H1 (cell line): ENCODE data around the gene IL10RA. TPM values are rescaled to one million over a fixed set of nuclear protein-coding genes. Genes with fewer than 3 reads are reported as not detected.

Experiments
- CTCF ChIA-PET: fragments of 300-600 bp; sonication (Branson Sonifier 250); formaldehyde crosslinking; loops from one replicate; lab custom pipeline; 2021; ENCODE audit not compliant: partially characterized antibody; lab: Charles Lee
- POLR2A ChIA-PET: fragments of 300-600 bp; sonication (Branson Sonifier 250); formaldehyde crosslinking; loops from one replicate; lab custom pipeline; 2021; ENCODE audit warnings: inconsistent platforms; ENCODE audit not compliant: partially characterized antibody; lab: Charles Lee
- DNase-seq, 2 experiments: peaks; one replicate each; pipeline versions ENCODE4 v3.0.0 to v3.0.0-alpha.2; 2010 to 2022; ENCODE audit warnings: low spot score in 2 of 2, low read depth in 1 of 2, mixed read lengths in 1 of 2
- FAIRE-seq: peaks from 2 replicates; lab custom pipeline; 2011; peaks lifted over from hg19 to GRCh38; lab: Jason Lieb, UNC
- H2AFZ ChIP-seq: 2 replicates; pipeline ENCODE4 v1.8.1; 2012; ENCODE audit warnings: low read length, inconsistent platforms
- H2AK5ac ChIP-seq: 2 replicates; pipeline ENCODE4 v1.6.1; 2013; ENCODE audit warnings: low read depth, low read length
- H2BK120ac ChIP-seq: replicated peaks from 2 replicates; pipeline ENCODE3; 2013; ENCODE audit warnings: low read depth, low read length, inconsistent platforms
- H2BK12ac ChIP-seq: 2 replicates; pipeline ENCODE4 v1.6.1; 2013; ENCODE audit warnings: low read depth, low read length
- H2BK15ac ChIP-seq: 2 replicates; pipeline ENCODE4 v1.6.1; 2013; ENCODE audit warnings: low read length
- H2BK20ac ChIP-seq: 2 replicates; pipeline ENCODE4 v1.6.1; 2013; ENCODE audit warnings: low read length
- H2BK5ac ChIP-seq: 2 replicates; pipeline ENCODE4 v1.6.1; 2013; ENCODE audit warnings: low read depth, low read length
- H3K14ac ChIP-seq: 2 replicates; pipeline ENCODE4 v1.6.1; 2013; ENCODE audit warnings: inconsistent platforms; ENCODE audit not compliant: insufficient read length
- H3K18ac ChIP-seq: 2 replicates; pipeline ENCODE4 v1.6.1; 2013; ENCODE audit warnings: low read length; ENCODE audit errors: extremely low read depth
- H3K23ac ChIP-seq: 2 replicates; pipeline ENCODE4 v1.6.1; 2013; ENCODE audit warnings: inconsistent platforms; ENCODE audit not compliant: insufficient read length
- H3K23me2 ChIP-seq: 2 replicates; pipeline ENCODE4 v1.6.1; 2013; ENCODE audit warnings: low read depth, low read length
- H3K27ac ChIP-seq: 2 replicates; pipeline ENCODE4 v1.6.1; 2011; ENCODE audit warnings: low read depth, low read length, inconsistent platforms
- H3K27me3 ChIP-seq, 4 experiments: replicated peaks in 1 of 4; 1 replicate in 1 of 4; 2 replicates in 3 of 4; pipeline versions ENCODE4 v1.6.1 to v1.8.1; 2011 to 2013; ENCODE audit warnings: low read length in 3 of 4, mild to moderate bottlenecking in 3 of 4, inconsistent platforms in 2 of 4, mixed read lengths in 2 of 4, moderate library complexity in 1 of 4; ENCODE audit not compliant: control insufficient read depth in 3 of 4, insufficient read depth in 3 of 4; ENCODE audit errors: extremely low read depth in 1 of 4
- H3K36me3 ChIP-seq, 4 experiments: 2 replicates each; pipeline versions ENCODE4 v1.6.1 to v1.8.1; 2011 to 2013; ENCODE audit warnings: mild to moderate bottlenecking in 4 of 4, low read length in 3 of 4, moderate library complexity in 2 of 4, control low read depth in 1 of 4, inconsistent platforms in 1 of 4; ENCODE audit not compliant: insufficient read depth in 4 of 4, control insufficient read depth in 2 of 4
- H3K4ac ChIP-seq: replicated peaks from 2 replicates; pipeline ENCODE3; 2013; ENCODE audit warnings: low read length, low read depth, mixed read lengths, inconsistent platforms; ENCODE audit not compliant: insufficient read length
- H3K4me1 ChIP-seq, 4 experiments: replicated peaks in 1 of 4; 1 replicate in 1 of 4; 2 replicates in 3 of 4; pipeline versions ENCODE4 v1.6.1 to v1.8.1; 2011 to 2013; ENCODE audit warnings: low read length in 3 of 4, inconsistent platforms in 2 of 4, mixed read lengths in 1 of 4; ENCODE audit not compliant: insufficient read depth in 4 of 4, control insufficient read depth in 3 of 4
- H3K4me2 ChIP-seq, 2 experiments: 2 replicates each; pipeline versions ENCODE4 v1.6.1 to v1.8.1; 2011 to 2013; ENCODE audit warnings: low read depth in 2 of 2, low read length in 2 of 2, control low read depth in 1 of 2, inconsistent platforms in 1 of 2, mild to moderate bottlenecking in 1 of 2; ENCODE audit not compliant: insufficient read depth in 1 of 2
- H3K4me3 ChIP-seq, 4 experiments: fragments of 200-600, 300-600 bp in 1 of 4; sonication (generic), shearing (Covaris generic), sonication (Bioruptor Twin) in 1 of 4; 2 replicates each; pipeline versions ENCODE4 v1.5.1 to v1.8.1; 2011 to 2016; ENCODE audit warnings: low read length in 4 of 4, low read depth in 3 of 4, control low read depth in 2 of 4, inconsistent platforms in 2 of 4, mild to moderate bottlenecking in 2 of 4, mixed read lengths in 1 of 4, moderate library complexity in 1 of 4; ENCODE audit not compliant: insufficient read depth in 2 of 4; ENCODE audit errors: extremely low read depth in 1 of 4
- H3K56ac ChIP-seq: replicated peaks from 2 replicates; pipeline ENCODE3; 2013; ENCODE audit warnings: low read depth, mild to moderate bottlenecking, mixed read lengths, low read length, inconsistent platforms; ENCODE audit not compliant: insufficient read length
- H3K79me1 ChIP-seq: 2 replicates; pipeline ENCODE4 v1.6.1; 2013; ENCODE audit warnings: low read depth, low read length, control low read depth
- H3K79me2 ChIP-seq, 2 experiments: 2 replicates each; pipeline versions ENCODE4 v1.6.1 to v1.8.1; 2012 to 2013; ENCODE audit warnings: low read length in 2 of 2, mild to moderate bottlenecking in 2 of 2, inconsistent platforms in 1 of 2; ENCODE audit not compliant: insufficient read depth in 2 of 2, control insufficient read depth in 1 of 2
- H3K9ac ChIP-seq, 4 experiments: replicated peaks in 1 of 4; 1 replicate in 1 of 4; 2 replicates in 3 of 4; pipeline versions ENCODE4 v1.6.1 to v1.8.1; 2011 to 2013; ENCODE audit warnings: low read depth in 3 of 4, low read length in 3 of 4, control low read depth in 2 of 4, mild to moderate bottlenecking in 2 of 4, moderate library complexity in 2 of 4, inconsistent platforms in 1 of 4; ENCODE audit errors: extremely low read depth in 1 of 4
- H3K9me3 ChIP-seq, 2 experiments: 2 replicates each; pipeline versions ENCODE4 v1.6.1 to v1.8.1; 2012 to 2013; ENCODE audit warnings: mild to moderate bottlenecking in 2 of 2, moderate library complexity in 2 of 2, control low read depth in 1 of 2, inconsistent platforms in 1 of 2, low read depth in 1 of 2, low read length in 1 of 2, mixed read lengths in 1 of 2; ENCODE audit not compliant: insufficient read depth in 2 of 2
- H4K20me1 ChIP-seq, 2 experiments: replicated peaks in 1 of 2; 2 replicates each; pipeline versions ENCODE3 to v1.8.1; 2011 to 2013; ENCODE audit warnings: inconsistent platforms in 2 of 2, low read length in 2 of 2, mild to moderate bottlenecking in 1 of 2; ENCODE audit not compliant: insufficient read depth in 2 of 2, control insufficient read depth in 1 of 2
- H4K5ac ChIP-seq: 2 replicates; pipeline ENCODE4 v1.6.1; 2013; ENCODE audit warnings: low read length, low read depth, mixed read lengths, inconsistent platforms; ENCODE audit not compliant: insufficient read length
- H4K8ac ChIP-seq: 2 replicates; pipeline ENCODE4 v1.8.0; 2013; ENCODE audit warnings: mild to moderate bottlenecking, moderate library complexity, low read length, inconsistent platforms; ENCODE audit not compliant: insufficient read depth; ENCODE audit errors: extremely low read depth
- H4K91ac ChIP-seq: replicated peaks from 2 replicates; pipeline ENCODE3; 2013; ENCODE audit warnings: low read length, mixed read lengths, inconsistent platforms; ENCODE audit not compliant: insufficient read length
- EP300 ChIP-seq, 2 experiments: IDR thresholded peaks; 1 replicate in 1 of 2; 2 replicates in 1 of 2; pipeline ENCODE4 v1.6.1; 2011 to 2012; ENCODE audit warnings: low read depth in 2 of 2, low read length in 2 of 2, mild to moderate bottlenecking in 2 of 2, borderline replicate concordance in 1 of 2, inconsistent platforms in 1 of 2, moderate library complexity in 1 of 2
- GABPA ChIP-seq: IDR thresholded peaks from 2 replicates; pipeline ENCODE4 v1.6.1; 2011; ENCODE audit warnings: mild to moderate bottlenecking, low read length, moderate library complexity, borderline replicate concordance; ENCODE audit not compliant: insufficient read depth
- KDM5A ChIP-seq: fragments of 200-600 bp; IDR thresholded peaks from 2 replicates; pipeline ENCODE4 v1.7.1; 2012; ENCODE audit warnings: mild to moderate bottlenecking, low read length, inconsistent platforms, mixed read lengths
- SP1 ChIP-seq: IDR thresholded peaks from 2 replicates; pipeline ENCODE4 v1.6.1; 2011; ENCODE audit warnings: low read depth, low read length
- SP4 ChIP-seq: IDR thresholded peaks from 2 replicates; pipeline ENCODE4 v1.6.1; 2012; ENCODE audit warnings: low read length, inconsistent platforms
- SUZ12 ChIP-seq: fragments of 200-600 bp; sonication (generic); IDR thresholded peaks from 2 replicates; pipeline ENCODE4 v1.6.1; 2012; ENCODE audit warnings: mild to moderate bottlenecking, inconsistent platforms, low read length, moderate library complexity, mixed read lengths
- WGBS, 2 experiments: shearing (Covaris generic) in 1 of 2; methylation state at CpG; one replicate each; pipeline versions ENCODE4 v1.1.6 to v1.1.7; 2013 to 2015; ENCODE audit warnings: low lambda C conversion rate in 2 of 2, mixed read lengths in 2 of 2, inconsistent platforms in 1 of 2, low coverage in 1 of 2, missing lambda C conversion rate in 1 of 2; ENCODE audit not compliant: insufficient replicate concordance in 2 of 2, insufficient coverage in 1 of 2, insufficient read length in 1 of 2; ENCODE audit errors: extremely low coverage in 1 of 2, missing lambda C conversion rate in 1 of 2; 5-methylcytosine and 5-hydroxymethylcytosine counted together
- polyA plus RNA-seq, 7 experiments: library from polyadenylated mRNA; depleted of rRNA in 3 of 7; stranded (reverse) in 5 of 7; unstranded in 2 of 7; fragments of >200 nt in 5 of 7; fragments of 200-250 nt in 2 of 7; gene quantifications; 1 replicate in 5 of 7; 2 replicates in 1 of 7; 4 replicates in 1 of 7; pipeline versions ENCODE4 v1.2.1 to v1.2.3, GENCODE V29; 2011 to 2013; ENCODE audit warnings: missing spikeins in 2 of 7, mixed read lengths in 2 of 7
- total RNA-seq: library from RNA; stranded (reverse); fragmentation: NEBNext Ultra II Directional; extraction: Animal tissue kit (Norgen Biotek cat#: 25700); gene quantifications from 2 replicates; pipeline ENCODE4 v1.2.1, GENCODE V29; 2021
- TF ChIP-seq, protein P1 (sequence below): IDR thresholded peaks from 2 replicates; pipeline ENCODE4 v1.6.1; 2011; ENCODE audit warnings: low read length, improper control_type of control experiment

IL10RA gene
- total and polyA plus RNA-seq, 2 of the 8 experiments (the other 6 are each of a cell fraction or from before 2014, with no cell fraction given), result 0.05 to 0.11 TPM

- Histone ChIP-seq H3K79me2 (no peaks in the 10 kb centered on the region), H4K20me1 (no peaks in the 10 kb centered on the region), H2BK5ac (no peak overlapping the region), H3K79me1 (no peaks in the 10 kb centered on the region), H2AFZ (no peak overlapping the region), H3K14ac (no peak overlapping the region), H3K9me3 (no peaks in the 10 kb centered on the region), H3K23me2 (no peaks in the 10 kb centered on the region), H3K23ac (no peak overlapping the region), H3K4me3 (no peak overlapping the region), H2BK12ac (no peak overlapping the region), H2BK15ac (no peak overlapping the region), H2BK120ac (no peak overlapping the region), H4K5ac (no peak overlapping the region), H3K4me1 (no peaks in the 10 kb centered on the region), H2AK5ac (no peak overlapping the region), H3K27ac (no peak overlapping the region), H3K56ac (no peak overlapping the region), H3K36me3 (no peaks in the 10 kb centered on the region), H3K27me3 (no peaks in the 10 kb centered on the region), H4K8ac (no peak overlapping the region), H2BK20ac (no peak overlapping the region), H3K4ac (no peak overlapping the region), H3K9ac (no peak overlapping the region), H4K91ac (no peak overlapping the region), H3K4me2 (no peak overlapping the region), H3K18ac (no peak overlapping the region)
- DNase-seq, result no peak
- ChIA-PET POLR2A (no interaction called here), CTCF (interaction anchor here (0.6 to 1.0 kb wide), 2 partner anchors 29 to 213 kb away, joined by 4 read pairs; partner anchors contain the start of gene SCN2B)
- TF ChIP-seq KDM5A, result no peak
- TF ChIP-seq SP1, result no peak
- TF ChIP-seq EP300 (IDR thresholded peaks at IDR 0.05; ENCODE audit: borderline replicate concordance in 1 of 2, low read depth in 2 of 2, low read length in 2 of 2), result no peak
- no peak for TF ChIP-seq SP4
- no peak for TF ChIP-seq GABPA
- TF ChIP-seq SUZ12, result no peak
- TF ChIP-seq, protein P1, sequence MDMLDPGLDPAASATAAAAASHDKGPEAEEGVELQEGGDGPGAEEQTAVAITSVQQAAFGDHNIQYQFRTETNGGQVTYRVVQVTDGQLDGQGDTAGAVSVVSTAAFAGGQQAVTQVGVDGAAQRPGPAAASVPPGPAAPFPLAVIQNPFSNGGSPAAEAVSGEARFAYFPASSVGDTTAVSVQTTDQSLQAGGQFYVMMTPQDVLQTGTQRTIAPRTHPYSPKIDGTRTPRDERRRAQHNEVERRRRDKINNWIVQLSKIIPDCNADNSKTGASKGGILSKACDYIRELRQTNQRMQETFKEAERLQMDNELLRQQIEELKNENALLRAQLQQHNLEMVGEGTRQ, result no peak
- 89% methylated on average over 3 of the region's 3 CpGs; no CpG with 5 or more reads in 1 of the 2 experiments for WGBS, 2 experiments
- FAIRE-seq, result no peak
These were observed 23.4 kb upstream of the IL10RA start for GRCh38 chr11:117962826-117963225.
